GM12873 (cell line): ENCODE results near the gene RPL11.

ENCODE experiments used
- TF ChIP-seq, protein P1 (sequence below): IDR thresholded peaks from 2 replicates; pipeline ENCODE4 v1.5.1; 2012; ENCODE audit warnings: low read depth, mild to moderate bottlenecking, moderate library complexity, low read length, control low read depth; ENCODE audit not compliant: insufficient read depth; ENCODE audit errors: missing control alignments

RPL11 gene

GRCh38 chr1:23650344-23650990, 41.1 kb upstream of the RPL11 start:
- TF ChIP-seq, protein P1, sequence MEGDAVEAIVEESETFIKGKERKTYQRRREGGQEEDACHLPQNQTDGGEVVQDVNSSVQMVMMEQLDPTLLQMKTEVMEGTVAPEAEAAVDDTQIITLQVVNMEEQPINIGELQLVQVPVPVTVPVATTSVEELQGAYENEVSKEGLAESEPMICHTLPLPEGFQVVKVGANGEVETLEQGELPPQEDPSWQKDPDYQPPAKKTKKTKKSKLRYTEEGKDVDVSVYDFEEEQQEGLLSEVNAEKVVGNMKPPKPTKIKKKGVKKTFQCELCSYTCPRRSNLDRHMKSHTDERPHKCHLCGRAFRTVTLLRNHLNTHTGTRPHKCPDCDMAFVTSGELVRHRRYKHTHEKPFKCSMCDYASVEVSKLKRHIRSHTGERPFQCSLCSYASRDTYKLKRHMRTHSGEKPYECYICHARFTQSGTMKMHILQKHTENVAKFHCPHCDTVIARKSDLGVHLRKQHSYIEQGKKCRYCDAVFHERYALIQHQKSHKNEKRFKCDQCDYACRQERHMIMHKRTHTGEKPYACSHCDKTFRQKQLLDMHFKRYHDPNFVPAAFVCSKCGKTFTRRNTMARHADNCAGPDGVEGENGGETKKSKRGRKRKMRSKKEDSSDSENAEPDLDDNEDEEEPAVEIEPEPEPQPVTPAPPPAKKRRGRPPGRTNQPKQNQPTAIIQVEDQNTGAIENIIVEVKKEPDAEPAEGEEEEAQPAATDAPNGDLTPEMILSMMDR = no peak

- TF ChIP-seq, protein P1 = no peak
These were observed 40.4 kb upstream of the RPL11 start for GRCh38 chr1:23651069-23651808.

- TF ChIP-seq, protein P1 = peak; percentile 94
These were observed 33.8 kb upstream of the RPL11 start for GRCh38 chr1:23657659-23658275.

GRCh38 chr1:23660671-23661070, 30.9 kb upstream of the RPL11 start:
- TF ChIP-seq, protein P1 = no peak

DNA sequence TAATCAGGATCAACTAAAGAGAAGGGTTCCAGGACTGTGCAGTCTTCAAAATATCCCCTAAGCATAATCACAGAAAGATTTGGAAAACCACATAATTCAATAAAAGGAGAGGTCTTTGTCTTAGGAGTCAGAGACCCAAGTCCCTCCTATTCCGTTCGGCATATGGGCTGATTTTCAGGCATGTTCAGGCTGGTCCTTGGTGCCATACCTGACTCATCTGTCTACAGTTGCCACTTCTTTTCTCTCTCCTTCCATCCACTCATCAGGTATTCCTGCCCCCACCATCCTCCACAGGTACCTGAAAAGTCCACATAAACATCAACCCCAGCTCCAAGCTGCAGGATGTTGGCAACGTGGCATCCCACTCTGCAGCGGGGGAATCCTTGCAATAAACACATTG, 29.7 kb upstream of the RPL11 start:
- TF ChIP-seq, protein P1 = no peak

GRCh38 chr1:23664837-23665795, 26.5 kb upstream of the RPL11 start:
- TF ChIP-seq, protein P1 = peak; percentile 53
